GM12801 (cell line): ENCODE data around the gene UGT8.

Source experiments
- CTCF ChIP-seq: IDR thresholded peaks from one replicate; pipeline ENCODE4 v1.5.1; 2011; ENCODE audit warnings: control low read depth; ENCODE audit not compliant: insufficient read length; ENCODE audit errors: extremely low read depth

UGT8 gene

GRCh38 chr4:114654592-114654991 lies 56.0 kb downstream of the UGT8 start:
- no peak for TF ChIP-seq CTCF

GRCh38 chr4:114658179-114658578 lies 59.6 kb downstream of the UGT8 start:
- TF ChIP-seq CTCF: no peak

GRCh38 chr4:114658776-114659175 lies 60.2 kb downstream of the UGT8 start:
- no peak for TF ChIP-seq CTCF

GRCh38 chr4:114659386-114660008 lies 60.9 kb downstream of the UGT8 start:
- peak; percentile 34 for TF ChIP-seq CTCF

- TF ChIP-seq CTCF: no peak
Measured at GRCh38 chr4:114663083-114663482, 64.5 kb downstream of the UGT8 start.

- no peak for TF ChIP-seq CTCF
Measured at GRCh38 chr4:114668577-114668976, 70.0 kb downstream of the UGT8 start.

- no peak for TF ChIP-seq CTCF
Measured at GRCh38 chr4:114673306-114673705, 74.7 kb downstream of the UGT8 start.
